Panc1 (cell line): ENCODE data around the gene FAM174C. TPM values are rescaled to one million over a fixed set of nuclear protein-coding genes. Genes with fewer than 3 reads are reported as not detected.

Experiments used
- ATAC-seq: fragments of 200-7000 bp; cut with Tn5 transposase; 2 replicates; pipeline ENCODE4 v1.9.1; 2020; ENCODE audit warnings: mild to moderate bottlenecking, moderate library complexity
- BruUV-seq: library from RNA; stranded (reverse); fragments of 400-500 nt; replicated peaks from 2 replicates; lab custom pipeline; 2021; lab: Mats Ljungman, UMichigan
- CTCF ChIA-PET: fragments of 300-600 bp; sonication (Branson Sonifier 250); formaldehyde crosslinking; loops from one replicate; lab custom pipeline; 2022; ENCODE audit warnings: antibody characterized with exemption; lab: Charles Lee
- POLR2A ChIA-PET: fragments of 300-600 bp; sonication (Branson Sonifier 250); formaldehyde crosslinking; loops from one replicate; lab custom pipeline; 2022; ENCODE audit warnings: antibody characterized with exemption; lab: Charles Lee
- DNase-seq: peaks from one replicate; pipeline ENCODE4 v3.0.0-alpha.2; 2010; ENCODE audit warnings: low read depth, low spot score
- H3K27ac ChIP-seq: 2 replicates; pipeline ENCODE4 v1.5.1; 2011; ENCODE audit warnings: mild to moderate bottlenecking, low read length, inconsistent platforms
- H3K27me3 ChIP-seq: fragments of 200-500 bp; sonication (Bioruptor generic); 2 replicates; pipeline ENCODE4 v1.6.0; 2014; ENCODE audit warnings: low read length, inconsistent platforms; ENCODE audit not compliant: control insufficient read depth, insufficient read depth
- H3K36me3 ChIP-seq: fragments of 200-500 bp; sonication (Bioruptor generic); 2 replicates; pipeline ENCODE4 v1.5.1; 2014; ENCODE audit warnings: inconsistent platforms, mild to moderate bottlenecking, low read length, moderate library complexity; ENCODE audit not compliant: control insufficient read depth, insufficient read depth
- H3K4me1 ChIP-seq: 2 replicates; pipeline ENCODE4 v1.5.1; 2011; ENCODE audit warnings: inconsistent platforms, mild to moderate bottlenecking, low read length, moderate library complexity; ENCODE audit not compliant: control insufficient read depth, insufficient read depth
- H3K4me3 ChIP-seq, 2 experiments: 2 replicates each; pipeline ENCODE4 v1.5.1; 2011 to 2012; ENCODE audit warnings: low read depth in 2 of 2, low read length in 2 of 2, mild to moderate bottlenecking in 2 of 2, inconsistent platforms in 1 of 2, moderate library complexity in 1 of 2
- H3K9me3 ChIP-seq: fragments of 200-500 bp; sonication (Bioruptor generic); 2 replicates; pipeline ENCODE4 v1.5.1; 2014; ENCODE audit warnings: low read depth, mild to moderate bottlenecking, inconsistent platforms, low read length, moderate library complexity; ENCODE audit not compliant: control insufficient read depth, insufficient read depth
- CTCF ChIP-seq: fragments of 450-650 bp; IDR thresholded peaks from 2 replicates; pipeline ENCODE4 v1.5.1; 2017; ENCODE audit warnings: mild to moderate bottlenecking
- POLR2AphosphoS5 ChIP-seq: IDR thresholded peaks from 2 replicates; pipeline ENCODE4 v1.6.1; 2012; ENCODE audit warnings: mild to moderate bottlenecking, low read depth, low read length, moderate library complexity
- REST ChIP-seq, 2 experiments: IDR thresholded peaks; 2 replicates each; pipeline ENCODE4 v1.6.1; 2011 to 2012; ENCODE audit warnings: low read depth in 2 of 2, control low read depth in 1 of 2, low read length in 1 of 2, mild to moderate bottlenecking in 1 of 2, moderate library complexity in 1 of 2; ENCODE audit not compliant: insufficient read depth in 1 of 2
- SIN3A ChIP-seq: IDR thresholded peaks from 2 replicates; pipeline ENCODE4 v1.6.1; 2012; ENCODE audit warnings: low read depth, mild to moderate bottlenecking, low read length, moderate library complexity, borderline replicate concordance; ENCODE audit not compliant: insufficient read depth
- TCF7L2 ChIP-seq: IDR thresholded peaks from 2 replicates; pipeline ENCODE4 v1.6.1; 2011; ENCODE audit warnings: mild to moderate bottlenecking, low read depth, low read length, inconsistent platforms
- in situ Hi-C: cut with HindIII; loops from 2 replicates; pipeline ENCODE4 v1.10.0; 2016; ENCODE audit warnings: low sequenced_read_pairs, low pct_unique_long_range_greater_than_20kb
- intact Hi-C: fragments of 100-400 bp; cut with micrococcal nuclease; formaldehyde crosslinking; loops from one replicate; pipeline ENCODE4 v1.10.0; 2022; ENCODE audit not compliant: unreplicated experiment
- total RNA-seq: library from RNA; stranded (reverse); gene quantifications from one replicate; pipeline ENCODE4 v1.2.1, GENCODE V29; 2021; ENCODE audit not compliant: unreplicated experiment

FAM174C gene
- total RNA-seq, 1 experiment from 2014 or later: 133 TPM

GRCh38 chr19:1299801-1300200 is 24.5 kb downstream of the FAM174C start:
- H3K4me1 ChIP-seq: no peaks in the 10 kb centered on the region
- ChIA-PET POLR2A (no interaction called here), CTCF (no interaction called here)
- ATAC-seq: no peak
- intact Hi-C loops: no loop called here
- H3K9me3 ChIP-seq: no peaks in the 10 kb centered on the region
- H3K27ac ChIP-seq: no peak overlapping the region
- TF ChIP-seq CTCF: no peak
- DNase-seq: no peak
- H3K36me3 ChIP-seq: no peaks in the 10 kb centered on the region
- no peaks in the 10 kb centered on the region for H3K27me3 ChIP-seq
- BruUV-seq: no TSS peak
- H3K4me3 ChIP-seq: no peak overlapping the region
- in situ Hi-C loops: no loop called here

DNA sequence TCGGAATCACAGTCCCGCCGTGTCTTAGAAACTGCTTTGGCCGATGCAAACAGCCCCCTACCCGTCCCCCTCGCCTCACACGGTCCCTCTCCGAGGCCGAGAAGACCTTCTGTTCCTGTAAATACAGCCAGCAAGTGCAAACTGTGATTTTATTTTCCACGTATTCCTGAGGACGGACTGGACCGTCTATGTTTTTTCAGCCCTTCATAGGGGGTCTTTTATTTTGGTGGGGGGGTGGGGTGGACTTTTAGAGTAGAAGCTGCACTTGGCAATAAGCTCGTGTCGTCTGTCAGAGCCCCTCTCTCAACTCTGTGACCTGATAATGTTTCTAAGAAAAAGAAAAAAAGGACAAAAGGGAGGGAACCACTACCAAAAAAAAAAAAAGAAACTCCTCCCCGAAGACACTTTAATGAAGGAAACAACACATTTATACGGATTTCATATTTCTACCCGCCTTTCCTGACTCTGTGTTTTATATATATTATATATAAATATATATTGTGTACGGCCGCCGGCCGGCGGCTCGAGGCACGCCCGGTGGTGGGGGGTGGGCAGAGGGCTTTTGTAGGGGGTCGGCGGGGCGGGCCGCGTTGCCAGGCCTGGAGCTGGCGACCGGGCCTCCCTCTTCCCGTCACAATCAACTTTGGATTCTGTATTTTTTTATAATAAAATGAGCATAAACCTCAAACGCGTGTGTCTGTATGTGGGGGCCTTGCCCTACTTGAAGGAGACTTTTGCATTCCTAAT is 25.6 kb downstream of the FAM174C start:
- intact Hi-C loops (no loop called here), in situ Hi-C loops (no loop called here)
- CTCF ChIA-PET: no interaction called here
- TF ChIP-seq SIN3A (no peak), CTCF (no peak), REST (IDR thresholded peaks at IDR 0.05; ENCODE audit: insufficient read depth in 1 of 2, low read depth in 2 of 2, low read length in 1 of 2) (no peak), TCF7L2 (no peak), POLR2AphosphoS5 (no peak)
- DNase-seq (no peak), ATAC-seq (no peak)
- Histone ChIP-seq H3K4me1 (no peaks in the 10 kb centered on the region), H3K27me3 (no peaks in the 10 kb centered on the region), H3K36me3 (no peaks in the 10 kb centered on the region), H3K27ac (no peak overlapping the region), H3K9me3 (no peaks in the 10 kb centered on the region), H3K4me3 (no peak overlapping the region)
- no TSS peak for BruUV-seq
- POLR2A ChIA-PET: no interaction called here
